SK-N-SH (cell line): Measurements from ENCODE around the gene AHSG.

Experiments used
- EP300 ChIP-seq, 2 experiments: IDR thresholded peaks; 2 replicates each; pipeline versions ENCODE4 v1.4.0 to v1.6.1; 2012; ENCODE audit warnings: borderline replicate concordance in 1 of 2, low read depth in 1 of 2, low read length in 1 of 2
- MXI1 ChIP-seq: IDR thresholded peaks from 2 replicates; pipeline ENCODE4 v1.6.1; 2012; ENCODE audit warnings: mild to moderate bottlenecking, low read depth, low read length, improper control_type of control experiment
- NFIC ChIP-seq: IDR thresholded peaks from 2 replicates; pipeline ENCODE4 v1.4.0; 2012; ENCODE audit warnings: borderline replicate concordance
- POLR2AphosphoS5 ChIP-seq: IDR thresholded peaks from 2 replicates; pipeline ENCODE4 v1.6.1; 2012; ENCODE audit warnings: low read depth, low read length
- SIN3A ChIP-seq: IDR thresholded peaks from 2 replicates; pipeline ENCODE4 v1.6.1; 2012; ENCODE audit warnings: low read depth, mild to moderate bottlenecking, low read length, moderate library complexity, borderline replicate concordance
- SMC3 ChIP-seq: IDR thresholded peaks from 2 replicates; pipeline ENCODE4 v1.6.1; 2012; ENCODE audit warnings: low read depth, low read length, improper control_type of control experiment
- TAF1 ChIP-seq: IDR thresholded peaks from 2 replicates; pipeline ENCODE4 v1.6.1; 2012; ENCODE audit warnings: low read depth, mild to moderate bottlenecking, low read length, moderate library complexity, borderline replicate concordance
- YY1 ChIP-seq: IDR thresholded peaks from 2 replicates; pipeline ENCODE4 v1.4.0; 2012; ENCODE audit warnings: low read depth, mild to moderate bottlenecking
- TF ChIP-seq, protein P1 (sequence below): fragments of 200-600 bp; sonication (generic); IDR thresholded peaks from 2 replicates; pipeline ENCODE4 v1.6.1; 2017; ENCODE audit warnings: antibody characterized with exemption, mild to moderate bottlenecking, moderate library complexity

DNA sequence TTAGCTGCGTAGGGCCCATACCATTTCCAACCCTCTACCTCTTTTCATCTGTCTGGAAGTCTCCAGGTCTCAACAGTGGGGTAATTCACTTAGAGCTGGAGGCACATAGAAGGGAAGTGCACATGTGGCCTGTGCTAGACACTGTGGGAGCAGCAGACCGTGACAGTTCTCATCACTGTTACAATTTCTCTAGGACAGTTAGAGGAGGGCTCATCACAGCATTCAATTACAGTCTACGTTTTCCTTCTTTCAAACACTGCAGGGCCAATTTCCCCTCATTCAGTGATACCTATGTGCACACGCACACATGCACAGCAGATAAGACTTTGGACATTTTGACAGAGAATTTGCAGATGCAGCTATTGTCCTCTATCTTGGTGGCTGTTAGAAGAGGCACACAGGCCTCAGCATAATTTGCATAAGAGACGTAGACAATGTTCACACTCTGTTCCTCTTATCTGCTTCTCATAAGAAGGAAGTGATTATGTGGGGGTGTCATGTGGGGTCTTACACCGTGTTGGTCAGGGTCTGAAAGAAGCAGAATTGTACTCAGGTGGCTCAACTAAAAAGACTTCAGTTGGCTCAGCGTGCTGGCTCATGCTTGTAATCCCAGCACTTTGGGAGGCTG, 40.3 kb downstream of the AHSG start:
- TF ChIP-seq POLR2AphosphoS5, result no peak
- TF ChIP-seq, protein P1, sequence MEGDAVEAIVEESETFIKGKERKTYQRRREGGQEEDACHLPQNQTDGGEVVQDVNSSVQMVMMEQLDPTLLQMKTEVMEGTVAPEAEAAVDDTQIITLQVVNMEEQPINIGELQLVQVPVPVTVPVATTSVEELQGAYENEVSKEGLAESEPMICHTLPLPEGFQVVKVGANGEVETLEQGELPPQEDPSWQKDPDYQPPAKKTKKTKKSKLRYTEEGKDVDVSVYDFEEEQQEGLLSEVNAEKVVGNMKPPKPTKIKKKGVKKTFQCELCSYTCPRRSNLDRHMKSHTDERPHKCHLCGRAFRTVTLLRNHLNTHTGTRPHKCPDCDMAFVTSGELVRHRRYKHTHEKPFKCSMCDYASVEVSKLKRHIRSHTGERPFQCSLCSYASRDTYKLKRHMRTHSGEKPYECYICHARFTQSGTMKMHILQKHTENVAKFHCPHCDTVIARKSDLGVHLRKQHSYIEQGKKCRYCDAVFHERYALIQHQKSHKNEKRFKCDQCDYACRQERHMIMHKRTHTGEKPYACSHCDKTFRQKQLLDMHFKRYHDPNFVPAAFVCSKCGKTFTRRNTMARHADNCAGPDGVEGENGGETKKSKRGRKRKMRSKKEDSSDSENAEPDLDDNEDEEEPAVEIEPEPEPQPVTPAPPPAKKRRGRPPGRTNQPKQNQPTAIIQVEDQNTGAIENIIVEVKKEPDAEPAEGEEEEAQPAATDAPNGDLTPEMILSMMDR, result no peak
- no peak for TF ChIP-seq SIN3A
- TF ChIP-seq MXI1, result no peak
- no peak for TF ChIP-seq EP300 (IDR thresholded peaks at IDR 0.05; ENCODE audit: borderline replicate concordance in 1 of 2, low read depth in 1 of 2, low read length in 1 of 2)
- TF ChIP-seq SMC3, result no peak
- TF ChIP-seq YY1, result no peak
- no peak for TF ChIP-seq NFIC
- TF ChIP-seq TAF1, result no peak
